Neural crest cell (in vitro differentiated cells): ENCODE data around the gene ZNF438. TPM values are rescaled to one million over a fixed set of nuclear protein-coding genes. Genes with fewer than 3 reads are reported as not detected.

Source experiments
- DNase-seq: peaks from one replicate; pipeline ENCODE4 v3.0.0; 2021; ENCODE audit warnings: low read depth, mixed read lengths, low spot score
- H3K27ac Mint-ChIP-seq: one replicate; pipeline ENCODE4 v1.8.0; 2021; ENCODE audit warnings: mild to moderate bottlenecking, mixed read lengths; ENCODE audit not compliant: unreplicated experiment
- H3K27me3 Mint-ChIP-seq: 2 replicates; pipeline ENCODE4 v1.8.0; 2021; ENCODE audit warnings: low read depth, mild to moderate bottlenecking, mixed read lengths
- H3K36me3 Mint-ChIP-seq: 2 replicates; pipeline ENCODE4 v1.8.0; 2021; ENCODE audit warnings: low read depth, mild to moderate bottlenecking, mixed read lengths
- H3K4me1 Mint-ChIP-seq: 2 replicates; pipeline ENCODE4 v1.8.0; 2021; ENCODE audit warnings: mixed read lengths
- H3K4me3 Mint-ChIP-seq: one replicate; pipeline ENCODE4 v1.8.0; 2021; ENCODE audit warnings: mild to moderate bottlenecking, mixed read lengths
- H3K9me3 Mint-ChIP-seq: 2 replicates; pipeline ENCODE4 v1.8.0; 2021; ENCODE audit warnings: mixed read lengths
- CTCF ChIP-seq: fragments of 200-600 bp; sonication (generic); conservative IDR thresholded peaks from 2 replicates; pipeline ENCODE4 v1.5.0; 2021; ENCODE audit warnings: antibody characterized with exemption, mild to moderate bottlenecking
- total RNA-seq: library from RNA; stranded (reverse); gene quantifications from 2 replicates; pipeline ENCODE4 v1.2.1, GENCODE V29; 2021

ZNF438 gene
- total RNA-seq, 1 donor from 2014 or later = 3.5 TPM

GRCh38 chr10:30928742-30929141 lies 102.9 kb downstream of the ZNF438 start:
- peaks cover 33% of the 10 kb centered on the region for H3K36me3 Mint-ChIP-seq
- H3K4me1 Mint-ChIP-seq = no peaks in the 10 kb centered on the region
- no peak for DNase-seq
- no peak overlapping the region for H3K4me3 Mint-ChIP-seq
- no peaks in the 10 kb centered on the region for H3K27me3 Mint-ChIP-seq
- TF ChIP-seq CTCF = no peak
- H3K9me3 Mint-ChIP-seq = peaks cover 9% of the 10 kb centered on the region
- no peak overlapping the region for H3K27ac Mint-ChIP-seq

GRCh38 chr10:30918651-30919050 lies 113.0 kb downstream of the ZNF438 start:
- H3K9me3 Mint-ChIP-seq = peaks cover 5% of the 10 kb centered on the region
- H3K27me3 Mint-ChIP-seq = no peaks in the 10 kb centered on the region
- peaks cover 6% of the 10 kb centered on the region for H3K36me3 Mint-ChIP-seq

GRCh38 chr10:30917789-30918188 lies 113.9 kb downstream of the ZNF438 start:
- Mint-ChIP-seq H3K27ac (no peak overlapping the region), H3K4me3 (no peak overlapping the region), H3K27me3 (no peaks in the 10 kb centered on the region), H3K36me3 (peaks cover 6% of the 10 kb centered on the region), H3K9me3 (peaks cover 3% of the 10 kb centered on the region), H3K4me1 (peaks cover 4% of the 10 kb centered on the region)
- no peak for TF ChIP-seq CTCF
- no peak for DNase-seq

More at GRCh38 chr10:30918651-30919050, 113.0 kb downstream of the ZNF438 start:
- peaks cover 4% of the 10 kb centered on the region for H3K4me1 Mint-ChIP-seq
- no peak for TF ChIP-seq CTCF
- H3K4me3 Mint-ChIP-seq = no peak overlapping the region
- no peak overlapping the region for H3K27ac Mint-ChIP-seq
- DNase-seq = no peak

- H3K27me3 Mint-ChIP-seq = no peaks in the 10 kb centered on the region
- no peak overlapping the region for H3K27ac Mint-ChIP-seq
- H3K4me3 Mint-ChIP-seq = no peak overlapping the region
- no peak for TF ChIP-seq CTCF
- no peak for DNase-seq
- H3K4me1 Mint-ChIP-seq = peaks cover 4% of the 10 kb centered on the region
- peaks cover 3% of the 10 kb centered on the region for H3K9me3 Mint-ChIP-seq
- H3K36me3 Mint-ChIP-seq = peaks cover 6% of the 10 kb centered on the region
Measured at GRCh38 chr10:30917067-30917466, 114.6 kb downstream of the ZNF438 start.

GRCh38 chr10:30915146-30915545 lies 116.5 kb downstream of the ZNF438 start:
- peaks cover 4% of the 10 kb centered on the region for H3K4me1 Mint-ChIP-seq
- H3K4me3 Mint-ChIP-seq = no peak overlapping the region
- H3K36me3 Mint-ChIP-seq = peaks cover 6% of the 10 kb centered on the region
- no peaks in the 10 kb centered on the region for H3K27me3 Mint-ChIP-seq
- H3K9me3 Mint-ChIP-seq = peaks cover 3% of the 10 kb centered on the region
- H3K27ac Mint-ChIP-seq = no peak overlapping the region
- no peak for TF ChIP-seq CTCF
- DNase-seq = no peak

- Mint-ChIP-seq H3K4me3 (no peak overlapping the region), H3K27ac (no peak overlapping the region), H3K4me1 (no peaks in the 10 kb centered on the region)
Measured at GRCh38 chr10:30911303-30911863, 120.3 kb downstream of the ZNF438 start.

More at GRCh38 chr10:30911303-30911863, 120.3 kb downstream of the ZNF438 start:
- Mint-ChIP-seq H3K36me3 (peaks cover under 1% of the 10 kb centered on the region), H3K9me3 (no peaks in the 10 kb centered on the region), H3K27me3 (no peaks in the 10 kb centered on the region)
- no peak for TF ChIP-seq CTCF
- DNase-seq = no peak
